ENCODE measurements around the gene SPAST. TPM values are rescaled to one million over a fixed set of nuclear protein-coding genes. Genes with fewer than 3 reads are reported as not detected.

SPAST gene
- total and polyA plus RNA-seq, 2 of the 13 experiments (the other 11 are each of a cell fraction or from before 2014, with no cell fraction given): 11.5 to 40.4 TPM

DNA sequence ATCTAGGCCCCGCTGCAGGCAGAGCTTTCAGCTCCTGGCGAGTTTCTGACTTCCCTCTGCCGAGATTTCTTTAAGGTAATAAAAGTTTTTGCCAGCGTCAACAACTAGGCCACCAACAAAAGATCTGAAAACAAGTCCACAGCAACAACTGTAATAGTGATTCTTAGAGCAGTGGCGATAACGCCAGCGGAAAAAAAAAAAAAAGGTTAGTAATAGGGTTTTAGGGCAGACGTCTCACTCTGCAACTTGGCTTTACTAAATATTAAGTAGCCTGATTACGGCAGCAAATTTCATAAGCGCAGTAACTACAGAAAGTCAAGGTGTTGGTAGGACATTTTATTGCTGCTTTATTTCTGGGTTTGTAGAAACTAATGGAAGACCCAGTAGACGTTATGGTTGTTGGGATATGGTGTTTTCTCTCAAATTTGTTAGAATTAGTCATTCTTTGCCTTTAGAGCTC lies 102.8 kb downstream of the SPAST start (continued):
- TF ChIP-seq, protein P1, sequence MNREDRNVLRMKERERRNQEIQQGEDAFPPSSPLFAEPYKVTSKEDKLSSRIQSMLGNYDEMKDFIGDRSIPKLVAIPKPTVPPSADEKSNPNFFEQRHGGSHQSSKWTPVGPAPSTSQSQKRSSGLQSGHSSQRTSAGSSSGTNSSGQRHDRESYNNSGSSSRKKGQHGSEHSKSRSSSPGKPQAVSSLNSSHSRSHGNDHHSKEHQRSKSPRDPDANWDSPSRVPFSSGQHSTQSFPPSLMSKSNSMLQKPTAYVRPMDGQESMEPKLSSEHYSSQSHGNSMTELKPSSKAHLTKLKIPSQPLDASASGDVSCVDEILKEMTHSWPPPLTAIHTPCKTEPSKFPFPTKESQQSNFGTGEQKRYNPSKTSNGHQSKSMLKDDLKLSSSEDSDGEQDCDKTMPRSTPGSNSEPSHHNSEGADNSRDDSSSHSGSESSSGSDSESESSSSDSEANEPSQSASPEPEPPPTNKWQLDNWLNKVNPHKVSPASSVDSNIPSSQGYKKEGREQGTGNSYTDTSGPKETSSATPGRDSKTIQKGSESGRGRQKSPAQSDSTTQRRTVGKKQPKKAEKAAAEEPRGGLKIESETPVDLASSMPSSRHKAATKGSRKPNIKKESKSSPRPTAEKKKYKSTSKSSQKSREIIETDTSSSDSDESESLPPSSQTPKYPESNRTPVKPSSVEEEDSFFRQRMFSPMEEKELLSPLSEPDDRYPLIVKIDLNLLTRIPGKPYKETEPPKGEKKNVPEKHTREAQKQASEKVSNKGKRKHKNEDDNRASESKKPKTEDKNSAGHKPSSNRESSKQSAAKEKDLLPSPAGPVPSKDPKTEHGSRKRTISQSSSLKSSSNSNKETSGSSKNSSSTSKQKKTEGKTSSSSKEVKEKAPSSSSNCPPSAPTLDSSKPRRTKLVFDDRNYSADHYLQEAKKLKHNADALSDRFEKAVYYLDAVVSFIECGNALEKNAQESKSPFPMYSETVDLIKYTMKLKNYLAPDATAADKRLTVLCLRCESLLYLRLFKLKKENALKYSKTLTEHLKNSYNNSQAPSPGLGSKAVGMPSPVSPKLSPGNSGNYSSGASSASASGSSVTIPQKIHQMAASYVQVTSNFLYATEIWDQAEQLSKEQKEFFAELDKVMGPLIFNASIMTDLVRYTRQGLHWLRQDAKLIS (CRISPR knock-in tag; IDR thresholded peaks at IDR 0.05): no peak
- no peak for TF ChIP-seq SNRNP70 (IDR thresholded peaks at IDR 0.05; ENCODE audit: low read depth, low read length)
- TF ChIP-seq ZNF232 (CRISPR knock-in tag; IDR thresholded peaks at IDR 0.05; ENCODE audit: borderline replicate concordance): no peak
- TF ChIP-seq, protein P2, sequence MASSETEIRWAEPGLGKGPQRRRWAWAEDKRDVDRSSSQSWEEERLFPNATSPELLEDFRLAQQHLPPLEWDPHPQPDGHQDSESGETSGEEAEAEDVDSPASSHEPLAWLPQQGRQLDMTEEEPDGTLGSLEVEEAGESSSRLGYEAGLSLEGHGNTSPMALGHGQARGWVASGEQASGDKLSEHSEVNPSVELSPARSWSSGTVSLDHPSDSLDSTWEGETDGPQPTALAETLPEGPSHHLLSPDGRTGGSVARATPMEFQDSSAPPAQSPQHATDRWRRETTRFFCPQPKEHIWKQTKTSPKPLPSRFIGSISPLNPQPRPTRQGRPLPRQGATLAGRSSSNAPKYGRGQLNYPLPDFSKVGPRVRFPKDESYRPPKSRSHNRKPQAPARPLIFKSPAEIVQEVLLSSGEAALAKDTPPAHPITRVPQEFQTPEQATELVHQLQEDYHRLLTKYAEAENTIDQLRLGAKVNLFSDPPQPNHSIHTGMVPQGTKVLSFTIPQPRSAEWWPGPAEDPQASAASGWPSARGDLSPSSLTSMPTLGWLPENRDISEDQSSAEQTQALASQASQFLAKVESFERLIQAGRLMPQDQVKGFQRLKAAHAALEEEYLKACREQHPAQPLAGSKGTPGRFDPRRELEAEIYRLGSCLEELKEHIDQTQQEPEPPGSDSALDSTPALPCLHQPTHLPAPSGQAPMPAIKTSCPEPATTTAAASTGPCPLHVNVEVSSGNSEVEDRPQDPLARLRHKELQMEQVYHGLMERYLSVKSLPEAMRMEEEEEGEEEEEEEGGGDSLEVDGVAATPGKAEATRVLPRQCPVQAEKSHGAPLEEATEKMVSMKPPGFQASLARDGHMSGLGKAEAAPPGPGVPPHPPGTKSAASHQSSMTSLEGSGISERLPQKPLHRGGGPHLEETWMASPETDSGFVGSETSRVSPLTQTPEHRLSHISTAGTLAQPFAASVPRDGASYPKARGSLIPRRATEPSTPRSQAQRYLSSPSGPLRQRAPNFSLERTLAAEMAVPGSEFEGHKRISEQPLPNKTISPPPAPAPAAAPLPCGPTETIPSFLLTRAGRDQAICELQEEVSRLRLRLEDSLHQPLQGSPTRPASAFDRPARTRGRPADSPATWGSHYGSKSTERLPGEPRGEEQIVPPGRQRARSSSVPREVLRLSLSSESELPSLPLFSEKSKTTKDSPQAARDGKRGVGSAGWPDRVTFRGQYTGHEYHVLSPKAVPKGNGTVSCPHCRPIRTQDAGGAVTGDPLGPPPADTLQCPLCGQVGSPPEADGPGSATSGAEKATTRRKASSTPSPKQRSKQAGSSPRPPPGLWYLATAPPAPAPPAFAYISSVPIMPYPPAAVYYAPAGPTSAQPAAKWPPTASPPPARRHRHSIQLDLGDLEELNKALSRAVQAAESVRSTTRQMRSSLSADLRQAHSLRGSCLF (CRISPR knock-in tag; IDR thresholded peaks at IDR 0.05; ENCODE audit: borderline replicate concordance): 0 out of 2 replicates have a peak, but pooled peaks have one; percentile 1

Measured in HepG2 (cell line).